Measurements from ENCODE around the gene VOPP1.

The VOPP1 gene

GRCh38 chr7:55429835-55430499, 142.3 kb downstream of the VOPP1 start:
- no peak for DNase-seq (ENCODE audit: extremely low read depth, low read depth)
- no peak for TF ChIP-seq CTCF (IDR thresholded peaks at IDR 0.05; ENCODE audit: low read depth, low read length)

- no peak for DNase-seq (ENCODE audit: extremely low read depth, low read depth)
- no peak for TF ChIP-seq CTCF (IDR thresholded peaks at IDR 0.05; ENCODE audit: low read depth, low read length)
Observed at GRCh38 chr7:55427800-55428199, 144.5 kb downstream of the VOPP1 start.

GRCh38 chr7:55427342-55427741, 145.0 kb downstream of the VOPP1 start:
- TF ChIP-seq CTCF (IDR thresholded peaks at IDR 0.05; ENCODE audit: low read depth, low read length): no peak
- DNase-seq (ENCODE audit: extremely low read depth, low read depth): no peak

- no peak for TF ChIP-seq CTCF (IDR thresholded peaks at IDR 0.05; ENCODE audit: low read depth, low read length)
Observed at GRCh38 chr7:55426676-55427075, 145.6 kb downstream of the VOPP1 start.

GRCh38 chr7:55425141-55425752, 147.1 kb downstream of the VOPP1 start:
- no peak for TF ChIP-seq CTCF (IDR thresholded peaks at IDR 0.05; ENCODE audit: low read depth, low read length)
- no peak for DNase-seq (ENCODE audit: extremely low read depth, low read depth)

More at GRCh38 chr7:55426676-55427075, 145.6 kb downstream of the VOPP1 start:
- no peak for DNase-seq (ENCODE audit: extremely low read depth, low read depth)

- no peak for TF ChIP-seq CTCF (IDR thresholded peaks at IDR 0.05; ENCODE audit: low read depth, low read length)
- DNase-seq (ENCODE audit: extremely low read depth, low read depth): no peak
Observed at GRCh38 chr7:55423891-55424290, 148.4 kb downstream of the VOPP1 start.

- peak; percentile 19 for TF ChIP-seq CTCF (IDR thresholded peaks at IDR 0.05; ENCODE audit: low read depth, low read length)
Observed at GRCh38 chr7:55423277-55423711, 149.0 kb downstream of the VOPP1 start.

More at GRCh38 chr7:55423277-55423711, 149.0 kb downstream of the VOPP1 start:
- DNase-seq (ENCODE audit: extremely low read depth, low read depth): no peak

All from AG09319 (cell line).